H1 (cell line): ENCODE data around the gene WDR27. TPM values are rescaled to one million over a fixed set of nuclear protein-coding genes. Genes with fewer than 3 reads are reported as not detected.

Experiments used
- CTCF ChIA-PET: fragments of 300-600 bp; sonication (Branson Sonifier 250); formaldehyde crosslinking; loops from one replicate; lab custom pipeline; 2021; ENCODE audit not compliant: partially characterized antibody; lab: Charles Lee
- POLR2A ChIA-PET: fragments of 300-600 bp; sonication (Branson Sonifier 250); formaldehyde crosslinking; loops from one replicate; lab custom pipeline; 2021; ENCODE audit warnings: inconsistent platforms; ENCODE audit not compliant: partially characterized antibody; lab: Charles Lee
- DNase-seq, 2 experiments: peaks; one replicate each; pipeline versions ENCODE4 v3.0.0 to v3.0.0-alpha.2; 2010 to 2022; ENCODE audit warnings: low spot score in 2 of 2, low read depth in 1 of 2, mixed read lengths in 1 of 2
- FAIRE-seq: peaks from 2 replicates; lab custom pipeline; 2011; peaks lifted over from hg19 to GRCh38; lab: Jason Lieb, UNC
- H2AFZ ChIP-seq: 2 replicates; pipeline ENCODE4 v1.8.1; 2012; ENCODE audit warnings: low read length, inconsistent platforms
- H2AK5ac ChIP-seq: 2 replicates; pipeline ENCODE4 v1.6.1; 2013; ENCODE audit warnings: low read depth, low read length
- H2BK120ac ChIP-seq: replicated peaks from 2 replicates; pipeline ENCODE3; 2013; ENCODE audit warnings: low read depth, low read length, inconsistent platforms
- H2BK12ac ChIP-seq: 2 replicates; pipeline ENCODE4 v1.6.1; 2013; ENCODE audit warnings: low read depth, low read length
- H2BK15ac ChIP-seq: 2 replicates; pipeline ENCODE4 v1.6.1; 2013; ENCODE audit warnings: low read length
- H2BK20ac ChIP-seq: 2 replicates; pipeline ENCODE4 v1.6.1; 2013; ENCODE audit warnings: low read length
- H2BK5ac ChIP-seq: 2 replicates; pipeline ENCODE4 v1.6.1; 2013; ENCODE audit warnings: low read depth, low read length
- H3K14ac ChIP-seq: 2 replicates; pipeline ENCODE4 v1.6.1; 2013; ENCODE audit warnings: inconsistent platforms; ENCODE audit not compliant: insufficient read length
- H3K18ac ChIP-seq: 2 replicates; pipeline ENCODE4 v1.6.1; 2013; ENCODE audit warnings: low read length; ENCODE audit errors: extremely low read depth
- H3K23ac ChIP-seq: 2 replicates; pipeline ENCODE4 v1.6.1; 2013; ENCODE audit warnings: inconsistent platforms; ENCODE audit not compliant: insufficient read length
- H3K23me2 ChIP-seq: 2 replicates; pipeline ENCODE4 v1.6.1; 2013; ENCODE audit warnings: low read depth, low read length
- H3K27ac ChIP-seq: 2 replicates; pipeline ENCODE4 v1.6.1; 2011; ENCODE audit warnings: low read depth, low read length, inconsistent platforms
- H3K27me3 ChIP-seq, 4 experiments: replicated peaks in 1 of 4; 1 replicate in 1 of 4; 2 replicates in 3 of 4; pipeline versions ENCODE4 v1.6.1 to v1.8.1; 2011 to 2013; ENCODE audit warnings: low read length in 3 of 4, mild to moderate bottlenecking in 3 of 4, inconsistent platforms in 2 of 4, mixed read lengths in 2 of 4, moderate library complexity in 1 of 4; ENCODE audit not compliant: control insufficient read depth in 3 of 4, insufficient read depth in 3 of 4; ENCODE audit errors: extremely low read depth in 1 of 4
- H3K36me3 ChIP-seq, 4 experiments: 2 replicates each; pipeline versions ENCODE4 v1.6.1 to v1.8.1; 2011 to 2013; ENCODE audit warnings: mild to moderate bottlenecking in 4 of 4, low read length in 3 of 4, moderate library complexity in 2 of 4, control low read depth in 1 of 4, inconsistent platforms in 1 of 4; ENCODE audit not compliant: insufficient read depth in 4 of 4, control insufficient read depth in 2 of 4
- H3K4ac ChIP-seq: replicated peaks from 2 replicates; pipeline ENCODE3; 2013; ENCODE audit warnings: low read length, low read depth, mixed read lengths, inconsistent platforms; ENCODE audit not compliant: insufficient read length
- H3K4me1 ChIP-seq, 4 experiments: replicated peaks in 1 of 4; 1 replicate in 1 of 4; 2 replicates in 3 of 4; pipeline versions ENCODE4 v1.6.1 to v1.8.1; 2011 to 2013; ENCODE audit warnings: low read length in 3 of 4, inconsistent platforms in 2 of 4, mixed read lengths in 1 of 4; ENCODE audit not compliant: insufficient read depth in 4 of 4, control insufficient read depth in 3 of 4
- H3K4me2 ChIP-seq, 2 experiments: 2 replicates each; pipeline versions ENCODE4 v1.6.1 to v1.8.1; 2011 to 2013; ENCODE audit warnings: low read depth in 2 of 2, low read length in 2 of 2, control low read depth in 1 of 2, inconsistent platforms in 1 of 2, mild to moderate bottlenecking in 1 of 2; ENCODE audit not compliant: insufficient read depth in 1 of 2
- H3K4me3 ChIP-seq, 4 experiments: fragments of 200-600, 300-600 bp in 1 of 4; sonication (generic), shearing (Covaris generic), sonication (Bioruptor Twin) in 1 of 4; 2 replicates each; pipeline versions ENCODE4 v1.5.1 to v1.8.1; 2011 to 2016; ENCODE audit warnings: low read length in 4 of 4, low read depth in 3 of 4, control low read depth in 2 of 4, inconsistent platforms in 2 of 4, mild to moderate bottlenecking in 2 of 4, mixed read lengths in 1 of 4, moderate library complexity in 1 of 4; ENCODE audit not compliant: insufficient read depth in 2 of 4; ENCODE audit errors: extremely low read depth in 1 of 4
- H3K56ac ChIP-seq: replicated peaks from 2 replicates; pipeline ENCODE3; 2013; ENCODE audit warnings: low read depth, mild to moderate bottlenecking, mixed read lengths, low read length, inconsistent platforms; ENCODE audit not compliant: insufficient read length
- H3K79me1 ChIP-seq: 2 replicates; pipeline ENCODE4 v1.6.1; 2013; ENCODE audit warnings: low read depth, low read length, control low read depth
- H3K79me2 ChIP-seq, 2 experiments: 2 replicates each; pipeline versions ENCODE4 v1.6.1 to v1.8.1; 2012 to 2013; ENCODE audit warnings: low read length in 2 of 2, mild to moderate bottlenecking in 2 of 2, inconsistent platforms in 1 of 2; ENCODE audit not compliant: insufficient read depth in 2 of 2, control insufficient read depth in 1 of 2
- H3K9ac ChIP-seq, 4 experiments: replicated peaks in 1 of 4; 1 replicate in 1 of 4; 2 replicates in 3 of 4; pipeline versions ENCODE4 v1.6.1 to v1.8.1; 2011 to 2013; ENCODE audit warnings: low read depth in 3 of 4, low read length in 3 of 4, control low read depth in 2 of 4, mild to moderate bottlenecking in 2 of 4, moderate library complexity in 2 of 4, inconsistent platforms in 1 of 4; ENCODE audit errors: extremely low read depth in 1 of 4
- H3K9me3 ChIP-seq, 2 experiments: 2 replicates each; pipeline versions ENCODE4 v1.6.1 to v1.8.1; 2012 to 2013; ENCODE audit warnings: mild to moderate bottlenecking in 2 of 2, moderate library complexity in 2 of 2, control low read depth in 1 of 2, inconsistent platforms in 1 of 2, low read depth in 1 of 2, low read length in 1 of 2, mixed read lengths in 1 of 2; ENCODE audit not compliant: insufficient read depth in 2 of 2
- H4K20me1 ChIP-seq, 2 experiments: replicated peaks in 1 of 2; 2 replicates each; pipeline versions ENCODE3 to v1.8.1; 2011 to 2013; ENCODE audit warnings: inconsistent platforms in 2 of 2, low read length in 2 of 2, mild to moderate bottlenecking in 1 of 2; ENCODE audit not compliant: insufficient read depth in 2 of 2, control insufficient read depth in 1 of 2
- H4K5ac ChIP-seq: 2 replicates; pipeline ENCODE4 v1.6.1; 2013; ENCODE audit warnings: low read length, low read depth, mixed read lengths, inconsistent platforms; ENCODE audit not compliant: insufficient read length
- H4K8ac ChIP-seq: 2 replicates; pipeline ENCODE4 v1.8.0; 2013; ENCODE audit warnings: mild to moderate bottlenecking, moderate library complexity, low read length, inconsistent platforms; ENCODE audit not compliant: insufficient read depth; ENCODE audit errors: extremely low read depth
- H4K91ac ChIP-seq: replicated peaks from 2 replicates; pipeline ENCODE3; 2013; ENCODE audit warnings: low read length, mixed read lengths, inconsistent platforms; ENCODE audit not compliant: insufficient read length
- BACH1 ChIP-seq: IDR thresholded peaks from 2 replicates; pipeline ENCODE4 v1.6.1; 2012; ENCODE audit warnings: low read length, improper control_type of control experiment
- CHD1 ChIP-seq: IDR thresholded peaks from 2 replicates; pipeline ENCODE4 v1.6.1; 2012; ENCODE audit warnings: low read depth, low read length, improper control_type of control experiment
- JUND ChIP-seq: IDR thresholded peaks from 2 replicates; pipeline ENCODE4 v1.6.1; 2011; ENCODE audit warnings: mild to moderate bottlenecking, improper control_type of control experiment, low read length
- MAFK ChIP-seq: IDR thresholded peaks from 2 replicates; pipeline ENCODE4 v1.6.1; 2012; ENCODE audit warnings: low read depth, mild to moderate bottlenecking, improper control_type of control experiment, low read length
- WGBS, 2 experiments: shearing (Covaris generic) in 1 of 2; methylation state at CpG; one replicate each; pipeline versions ENCODE4 v1.1.6 to v1.1.7; 2013 to 2015; ENCODE audit warnings: low lambda C conversion rate in 2 of 2, mixed read lengths in 2 of 2, inconsistent platforms in 1 of 2, low coverage in 1 of 2, missing lambda C conversion rate in 1 of 2; ENCODE audit not compliant: insufficient replicate concordance in 2 of 2, insufficient coverage in 1 of 2, insufficient read length in 1 of 2; ENCODE audit errors: extremely low coverage in 1 of 2, missing lambda C conversion rate in 1 of 2; 5-methylcytosine and 5-hydroxymethylcytosine counted together
- polyA plus RNA-seq, 7 experiments: library from polyadenylated mRNA; depleted of rRNA in 3 of 7; stranded (reverse) in 5 of 7; unstranded in 2 of 7; fragments of >200 nt in 5 of 7; fragments of 200-250 nt in 2 of 7; gene quantifications; 1 replicate in 5 of 7; 2 replicates in 1 of 7; 4 replicates in 1 of 7; pipeline versions ENCODE4 v1.2.1 to v1.2.3, GENCODE V29; 2011 to 2013; ENCODE audit warnings: missing spikeins in 2 of 7, mixed read lengths in 2 of 7
- total RNA-seq: library from RNA; stranded (reverse); fragmentation: NEBNext Ultra II Directional; extraction: Animal tissue kit (Norgen Biotek cat#: 25700); gene quantifications from 2 replicates; pipeline ENCODE4 v1.2.1, GENCODE V29; 2021

WDR27 gene
- total and polyA plus RNA-seq, 2 of the 8 experiments (the other 6 are each of a cell fraction or from before 2014, with no cell fraction given) = 53.6 to 68.6 TPM

DNA sequence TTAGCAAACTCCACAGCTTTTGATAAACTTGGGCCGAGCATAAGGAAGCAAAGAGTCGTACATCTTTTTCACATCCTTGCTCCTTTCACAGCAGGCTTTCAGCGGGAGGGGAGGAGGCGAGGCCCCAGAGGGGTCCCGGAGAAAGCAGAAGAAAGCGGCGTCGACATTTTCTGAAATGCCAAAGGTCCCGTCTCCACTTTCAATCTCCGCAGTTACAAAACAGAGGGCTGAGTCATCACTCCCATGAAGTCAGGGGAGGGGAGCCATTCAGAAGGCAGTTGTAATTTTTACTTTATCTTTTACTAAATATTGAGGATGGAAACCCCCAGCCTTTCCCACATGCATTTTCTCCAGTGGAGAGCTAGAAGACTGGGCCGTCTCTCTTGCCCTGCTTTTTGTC is 274.0 kb downstream of the WDR27 start:
- TF ChIP-seq MAFK (peak; percentile 40; the same call in 1 of the 2 replicates), CHD1 (no peak), BACH1 (0 out of 2 replicates have a peak, but pooled peaks have one; percentile 9), JUND (peak; percentile 54; the same call in 1 of the 2 replicates)
- no peak for DNase-seq
- Histone ChIP-seq H2AFZ (peak overlapping the region; percentile 33; the same call in 1 of the 2 replicates), H2BK20ac (no peak overlapping the region), H3K27me3 (peaks cover 0 to 4% (median 1%) of the 10 kb centered on the region in 4 experiments; a peak in 4 of 7 replicates), H2AK5ac (no peak overlapping the region), H3K79me2 (no peaks in the 10 kb centered on the region), H4K8ac (no peak overlapping the region), H3K18ac (no peak overlapping the region; the same call in 1 of the 2 replicates), H2BK12ac (no peak overlapping the region), H2BK5ac (no peak overlapping the region), H3K4me3 (peak overlapping the region in 1 of 4 experiments; percentile 9; a peak in 1 of 8 replicates), H4K91ac (no peak overlapping the region), H3K23me2 (no peaks in the 10 kb centered on the region), H3K4me1 (peaks cover 0 to 15% (median 5%) of the 10 kb centered on the region in 4 experiments; a peak in 6 of 7 replicates), H3K27ac (no peak overlapping the region), H4K20me1 (no peaks in the 10 kb centered on the region), H3K23ac (no peak overlapping the region), H2BK15ac (no peak overlapping the region), H3K4me2 (peak overlapping the region; percentile 8 to 53; a peak in 1 of 4 replicates), H2BK120ac (no peak overlapping the region), H3K4ac (no peak overlapping the region), H3K14ac (no peak overlapping the region), H4K5ac (no peak overlapping the region), H3K79me1 (no peaks in the 10 kb centered on the region), H3K9me3 (peaks cover 15 to 33% of the 10 kb centered on the region in 2 experiments; a peak in 3 of 4 replicates), H3K36me3 (peaks cover 0 to 3% (median 0%) of the 10 kb centered on the region in 4 experiments; a peak in 1 of 8 replicates), H3K9ac (no peak overlapping the region), H3K56ac (no peak overlapping the region)
- POLR2A ChIA-PET = no interaction called here
- no peak for FAIRE-seq
- CTCF ChIA-PET = interaction anchor here (0.6 kb wide), 1 partner anchor 290 kb away, joined by 4 read pairs; no protein-coding TSS in a partner anchor
- 44% methylated on average over 9 of the region's 11 CpGs; no CpG with 5 or more reads in 1 of the 2 experiments for WGBS, 2 experiments
